ENCODE results near the gene CACNG1.
"Not testable (repeated sequence)": the region's sequence is repeated elsewhere in the genome, so short reads cannot be mapped to it uniquely, and the experiment has no call there.

The CACNG1 gene

GRCh38 chr17:67079491-67079890 lies 35.1 kb downstream of the CACNG1 start:
- no peak for DNase-seq (ENCODE audit: low read depth in 2 of 2)

GRCh38 chr17:67080804-67081203 lies 36.5 kb downstream of the CACNG1 start:
- DNase-seq (ENCODE audit: low read depth in 2 of 2) = no peak

- DNase-seq (ENCODE audit: low read depth in 2 of 2) = no peak
These were observed 37.8 kb downstream of the CACNG1 start for GRCh38 chr17:67082107-67082506.

GRCh38 chr17:67085406-67085805 lies 41.1 kb downstream of the CACNG1 start:
- DNase-seq (ENCODE audit: low read depth in 2 of 2) = no peak

GRCh38 chr17:67088639-67089038 lies 44.3 kb downstream of the CACNG1 start:
- DNase-seq (ENCODE audit: low read depth in 2 of 2) = no peak

GRCh38 chr17:67090341-67090740 lies 46.0 kb downstream of the CACNG1 start:
- DNase-seq (ENCODE audit: low read depth in 2 of 2) = no peak

GRCh38 chr17:67092291-67092690 lies 47.9 kb downstream of the CACNG1 start:
- DNase-seq (ENCODE audit: low read depth in 2 of 2) = no peak

GRCh38 chr17:67092710-67093109 lies 48.4 kb downstream of the CACNG1 start:
- not testable (repeated sequence) for DNase-seq (ENCODE audit: low read depth in 2 of 2)

- DNase-seq (ENCODE audit: low read depth in 2 of 2) = no peak
These were observed 49.0 kb downstream of the CACNG1 start for GRCh38 chr17:67093348-67093747.

- DNase-seq (ENCODE audit: low read depth in 2 of 2) = not testable (repeated sequence)
These were observed 50.9 kb downstream of the CACNG1 start for GRCh38 chr17:67095291-67095690.

- no peak for DNase-seq (ENCODE audit: low read depth in 2 of 2)
These were observed 51.4 kb downstream of the CACNG1 start for GRCh38 chr17:67095803-67096202.

GRCh38 chr17:67096609-67097008 lies 52.3 kb downstream of the CACNG1 start:
- DNase-seq (ENCODE audit: low read depth in 2 of 2) = no peak

GRCh38 chr17:67098006-67098405 lies 53.7 kb downstream of the CACNG1 start:
- no peak for DNase-seq (ENCODE audit: low read depth in 2 of 2)

GRCh38 chr17:67104641-67105040 lies 60.3 kb downstream of the CACNG1 start:
- DNase-seq (ENCODE audit: low read depth in 2 of 2) = not testable (repeated sequence)

- DNase-seq (ENCODE audit: low read depth in 2 of 2) = no peak
These were observed 60.9 kb downstream of the CACNG1 start for GRCh38 chr17:67105213-67105612.

Measured in stimulated activated CD8-positive, alpha-beta memory T cell treated with anti-CD3 and anti-CD28 coated beads, Interleukin-15, amount 100 ng/mL, for 4 hours (primary cell).